ENCODE measurements around the gene SNX3. TPM values are rescaled to one million over a fixed set of nuclear protein-coding genes. Genes with fewer than 3 reads are reported as not detected.

Gene SNX3
- total RNA-seq, 1 experiment from 2014 or later = 174 TPM

DNA sequence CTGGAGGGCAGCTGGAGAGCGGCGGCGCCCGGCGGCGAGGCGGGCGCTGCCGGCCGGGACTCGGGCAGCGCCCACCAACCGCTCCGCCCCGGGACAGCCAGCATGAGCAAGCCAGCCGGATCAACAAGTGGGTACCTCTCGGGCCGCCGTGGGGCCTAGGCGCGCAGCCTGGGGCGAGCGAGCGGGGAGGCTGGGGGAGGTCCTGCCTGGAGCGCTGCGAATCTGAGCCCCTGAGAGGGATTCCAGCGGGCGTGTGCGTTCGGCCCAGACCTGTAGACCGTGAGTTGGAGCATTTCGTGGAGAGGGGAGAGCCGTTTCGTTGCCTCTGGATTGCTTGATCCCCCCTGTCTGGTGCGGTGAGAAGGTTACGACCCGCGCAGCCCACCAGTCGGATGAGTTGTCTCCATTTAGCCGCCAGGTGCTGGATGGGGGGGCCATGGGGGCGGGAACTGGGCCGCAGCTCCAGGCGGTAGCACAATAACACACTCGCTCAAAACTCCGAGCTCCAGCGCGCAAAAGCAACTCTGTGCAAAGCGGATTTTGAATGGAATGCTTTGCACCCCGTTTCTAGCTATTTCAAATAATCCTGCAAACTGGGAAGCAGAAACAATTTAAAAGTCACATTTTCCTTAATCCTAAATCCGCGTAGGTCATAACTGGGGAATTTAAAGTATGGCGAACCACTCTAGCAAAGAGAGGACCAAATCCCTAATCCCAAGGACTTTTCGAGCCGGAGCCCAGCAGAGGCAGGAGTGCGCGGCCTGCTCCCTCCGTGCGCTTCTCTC is 94.0 kb downstream of the SNX3 start:
- no peak for DNase-seq (ENCODE audit: low read depth, low spot score)
- in situ Hi-C loops (cut with HindIII; ENCODE audit: low pct_unique_long_range_greater_than_20kb, low sequenced_read_pairs) = no loop called here

DNA sequence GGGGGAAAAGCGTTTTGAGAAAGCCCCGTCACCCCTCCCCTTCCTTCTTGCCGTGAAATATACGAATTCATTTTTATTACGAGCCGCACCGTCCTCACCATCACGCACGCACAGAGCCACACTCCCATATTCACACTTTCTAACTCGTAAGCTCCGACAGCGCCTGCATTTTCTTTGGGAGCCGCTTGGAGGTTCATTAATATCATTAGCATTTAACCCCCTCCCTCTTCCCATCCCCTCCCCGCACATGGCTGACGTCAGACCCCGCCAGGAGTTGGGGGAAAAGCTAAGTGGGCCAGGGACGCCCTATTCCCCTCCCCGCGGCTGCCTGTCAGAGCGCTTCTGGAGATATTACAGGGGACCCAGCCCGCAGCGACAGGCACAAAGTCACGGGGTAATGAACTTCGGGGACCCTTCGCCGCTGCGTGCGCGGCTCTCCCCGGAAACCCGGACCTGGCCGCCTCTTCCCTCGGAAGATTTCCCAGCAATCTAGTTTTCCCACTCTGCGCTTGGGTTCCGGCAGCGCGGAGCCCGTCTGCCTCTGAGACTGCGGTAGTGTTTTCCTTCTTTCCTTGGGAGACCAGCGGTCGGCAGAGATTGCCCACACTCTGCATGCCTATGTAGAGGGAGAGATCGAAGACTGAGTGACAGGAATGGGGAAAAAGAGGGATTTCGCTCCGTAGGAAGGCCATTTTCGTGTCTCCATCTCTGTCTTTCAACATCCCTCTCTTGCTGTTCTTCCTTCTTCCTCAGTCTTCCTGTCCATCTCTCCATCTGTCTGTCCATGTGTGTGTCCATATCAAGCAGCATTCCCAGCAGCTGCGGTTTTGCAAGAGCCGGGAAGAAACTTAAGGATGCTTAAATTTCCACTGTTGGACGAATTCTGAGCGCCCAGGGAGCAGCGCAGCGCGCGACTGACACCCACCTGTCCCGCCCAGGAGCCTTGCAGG is 94.9 kb downstream of the SNX3 start, which contains the start of gene NR2E1:
Gene NR2E1 (plus strand): TSS at position 309 of the 950 bp plus-strand sequence. CDS start 744 bp downstream, outside the sequence.
- in situ Hi-C loops (cut with HindIII; ENCODE audit: low pct_unique_long_range_greater_than_20kb, low sequenced_read_pairs) = no loop called here
- DNase-seq (ENCODE audit: low read depth, low spot score) = no peak

GRCh38 chr6:108164815-108165706 is 95.8 kb downstream of the SNX3 start:
- in situ Hi-C loops (cut with HindIII; ENCODE audit: low pct_unique_long_range_greater_than_20kb, low sequenced_read_pairs) = no loop called here

GRCh38 chr6:108164543-108164814 is 96.4 kb downstream of the SNX3 start:
- in situ Hi-C loops (cut with HindIII; ENCODE audit: low pct_unique_long_range_greater_than_20kb, low sequenced_read_pairs) = no loop called here
- DNase-seq (ENCODE audit: low read depth, low spot score) = no peak

More at GRCh38 chr6:108164815-108165706, 95.8 kb downstream of the SNX3 start:
- no peak for DNase-seq (ENCODE audit: low read depth, low spot score)

DNA sequence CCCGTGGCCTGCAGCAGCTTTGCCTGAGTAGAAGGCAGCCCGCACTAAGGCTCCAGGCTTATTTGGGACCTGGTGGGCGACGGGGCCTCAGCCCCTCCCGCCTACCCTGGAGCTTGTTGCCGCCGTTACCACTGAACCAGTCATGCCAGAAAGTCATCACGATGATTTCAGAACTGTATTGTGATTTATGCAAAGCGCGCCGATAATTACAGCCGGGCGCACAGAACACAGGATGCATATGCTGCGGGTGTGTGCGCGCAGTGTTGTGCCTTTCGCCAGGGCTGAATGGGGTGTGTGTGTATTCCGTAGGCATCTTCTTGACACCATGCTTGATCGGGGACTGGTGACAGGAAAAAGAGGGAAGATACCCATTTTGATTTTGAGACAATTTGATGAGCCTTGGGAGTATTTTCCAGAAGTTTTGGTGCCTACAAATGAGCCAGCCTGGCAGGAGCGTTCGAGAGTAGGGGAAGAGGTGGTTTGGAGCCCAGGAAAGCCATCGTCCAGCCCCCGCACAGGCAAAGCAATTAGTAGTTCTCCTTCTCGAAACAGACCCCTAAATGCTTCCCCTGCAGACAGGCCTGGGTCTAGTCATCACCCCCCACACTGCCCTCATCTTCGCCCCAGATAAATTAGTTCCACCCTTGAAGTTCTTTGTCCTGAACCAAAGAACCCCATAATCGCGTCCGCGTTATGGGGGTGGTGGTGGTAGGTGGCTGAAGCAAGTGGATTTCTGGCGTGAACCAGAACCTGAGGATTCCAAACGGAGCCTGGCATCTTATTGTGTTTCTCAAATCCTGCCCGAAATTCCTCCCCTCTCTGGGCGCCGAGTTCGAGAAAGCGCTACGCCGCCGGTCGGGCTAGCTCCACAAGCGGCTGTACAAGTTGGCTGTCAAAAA is 96.9 kb downstream of the SNX3 start:
- in situ Hi-C loops (cut with HindIII; ENCODE audit: low pct_unique_long_range_greater_than_20kb, low sequenced_read_pairs) = no loop called here
- DNase-seq (ENCODE audit: low read depth, low spot score) = no peak

- in situ Hi-C loops (cut with HindIII; ENCODE audit: low pct_unique_long_range_greater_than_20kb, low sequenced_read_pairs) = no loop called here
- DNase-seq (ENCODE audit: low read depth, low spot score) = no peak
Observed at GRCh38 chr6:108163267-108163643, 97.6 kb downstream of the SNX3 start.

- in situ Hi-C loops (cut with HindIII; ENCODE audit: low pct_unique_long_range_greater_than_20kb, low sequenced_read_pairs) = no loop called here
- DNase-seq (ENCODE audit: low read depth, low spot score) = no peak
Observed at GRCh38 chr6:108161724-108162282, 99.0 kb downstream of the SNX3 start.

Small RNA genes lying within 50 kb of the gene (small RNA-seq; reads per million reads assigned to genes)
- gene RNA5SP212 = 0 reads per million in 2 experiments
- gene RNU6-1144P = 0 to 0.38 reads per million in 2 experiments
- 0 reads per million in 2 experiments for gene Z98742.2

Other genes starting within 250 kb of the SNX3 start
- 194 and 228 TPM in 2 replicates for gene OSTM1, start 186.3 kb downstream of the SNX3 start, total RNA-seq (2014; rRNA removed; shearing (Covaris generic))
- 0.18 and 0.24 TPM in 2 replicates for gene NR2E1, start 95.0 kb downstream of the SNX3 start, total RNA-seq (2014; rRNA removed; shearing (Covaris generic))
- gene AFG1L, start 34.0 kb upstream of the SNX3 start, total RNA-seq (2014; rRNA removed; shearing (Covaris generic)) = 2.4 and 5.9 TPM in 2 replicates